ENCODE measurements around the gene CENPU. TPM values are rescaled to one million over a fixed set of nuclear protein-coding genes. Genes with fewer than 3 reads are reported as not detected.
A peak's percentile ranks its signal among the peaks of the same experiment; 100 is the strongest.

The CENPU gene
- total RNA-seq, 1 donor from 2014 or later: 229 TPM

GRCh38 chr4:184731056-184731455 is 2.8 kb downstream of the CENPU start:
- no peaks in the 10 kb centered on the region for H3K9me3 Mint-ChIP-seq

DNA sequence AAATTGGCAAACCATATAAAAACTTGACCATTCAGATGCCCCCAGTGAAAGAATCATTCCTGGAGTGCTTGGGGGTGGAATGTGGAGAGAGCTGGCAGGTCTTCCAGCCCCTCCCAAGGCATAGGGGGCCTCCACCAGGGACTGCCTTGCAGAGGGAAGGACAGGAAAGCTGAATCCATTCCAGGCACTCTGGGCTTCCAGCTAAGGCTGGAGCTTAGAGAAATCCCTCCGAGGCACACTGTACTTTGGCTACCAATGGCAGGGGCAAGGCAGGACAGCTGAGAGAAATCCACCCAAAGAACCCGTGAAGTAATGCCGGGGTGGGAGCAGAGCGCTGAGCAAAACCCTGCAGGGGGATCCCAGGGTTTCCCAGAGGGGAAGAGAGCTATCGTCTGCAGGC is 4.0 kb downstream of the CENPU start:
- Mint-ChIP-seq H3K9me3 (no peaks in the 10 kb centered on the region), H3K27me3 (ENCODE audit: insufficient read depth, low read depth) (peaks cover 3% of the 10 kb centered on the region), H3K36me3 (peaks cover 33% of the 10 kb centered on the region), H3K4me3 (no peak overlapping the region), H3K27ac (no peak overlapping the region), H3K4me1 (peaks cover 33% of the 10 kb centered on the region)
- H3K27me3 ChIP-seq: no peaks in the 10 kb centered on the region
- peaks cover 53% of the 10 kb centered on the region for H4K20me1 ChIP-seq (ENCODE audit: low read depth)
- H3K79me2 ChIP-seq (ENCODE audit: low read depth): peaks cover 88% of the 10 kb centered on the region
- no peaks in the 10 kb centered on the region for H3K9me3 ChIP-seq (ENCODE audit: low read depth)
- no peak overlapping the region for H2AFZ ChIP-seq (replicated peaks)
- no peak for TF ChIP-seq EZH2 (IDR thresholded peaks at IDR 0.05)
- TF ChIP-seq CTCF (IDR thresholded peaks at IDR 0.05): no peak
- TF ChIP-seq EZH2phosphoT487 (IDR thresholded peaks at IDR 0.05): no peak
- H3K4me1 ChIP-seq: peaks cover 31% of the 10 kb centered on the region
- no peak for DNase-seq (ENCODE audit: low spot score)
- H3K4me2 ChIP-seq: peak overlapping the region; percentile 91
- H3K27ac ChIP-seq: no peak overlapping the region
- no peak overlapping the region for H3K9ac ChIP-seq
- H3K4me3 ChIP-seq: no peak overlapping the region
- H3K36me3 ChIP-seq: peaks cover 27% of the 10 kb centered on the region
- peaks cover 4% of the 10 kb centered on the region for H3F3A ChIP-seq (ENCODE audit: low read depth)

More at GRCh38 chr4:184731056-184731455, 2.8 kb downstream of the CENPU start:
- Histone ChIP-seq H3K9ac (no peak overlapping the region), H3K4me1 (peaks cover 32% of the 10 kb centered on the region), H3F3A (ENCODE audit: low read depth) (peaks cover 4% of the 10 kb centered on the region), H3K36me3 (peaks cover 24% of the 10 kb centered on the region), H3K79me2 (ENCODE audit: low read depth) (peaks cover 77% of the 10 kb centered on the region), H3K27me3 (no peaks in the 10 kb centered on the region), H3K4me3 (peak overlapping the region; percentile 22), H3K9me3 (ENCODE audit: low read depth) (no peaks in the 10 kb centered on the region), H2AFZ (replicated peaks) (no peak overlapping the region), H4K20me1 (ENCODE audit: low read depth) (peaks cover 47% of the 10 kb centered on the region), H3K4me2 (peak overlapping the region; percentile 91), H3K27ac (no peak overlapping the region)
- Mint-ChIP-seq H3K4me1 (peaks cover 34% of the 10 kb centered on the region), H3K36me3 (peaks cover 29% of the 10 kb centered on the region), H3K4me3 (peak overlapping the region; percentile 97), H3K27ac (no peak overlapping the region), H3K27me3 (ENCODE audit: insufficient read depth, low read depth) (peaks cover 3% of the 10 kb centered on the region)
- no peak for TF ChIP-seq CTCF (IDR thresholded peaks at IDR 0.05)
- no peak for TF ChIP-seq EZH2 (IDR thresholded peaks at IDR 0.05)
- TF ChIP-seq EZH2phosphoT487 (IDR thresholded peaks at IDR 0.05): no peak
- DNase-seq (ENCODE audit: low spot score): peak; percentile 61

- Histone ChIP-seq H3K4me2 (no peak overlapping the region), H3K9me3 (ENCODE audit: low read depth) (no peaks in the 10 kb centered on the region), H3K9ac (no peak overlapping the region), H3K4me3 (no peak overlapping the region), H3K27me3 (no peaks in the 10 kb centered on the region), H4K20me1 (ENCODE audit: low read depth) (peaks cover 60% of the 10 kb centered on the region), H3K4me1 (peaks cover 25% of the 10 kb centered on the region), H3K36me3 (peaks cover 35% of the 10 kb centered on the region), H3F3A (ENCODE audit: low read depth) (peaks cover 4% of the 10 kb centered on the region), H3K79me2 (ENCODE audit: low read depth) (peaks cover 97% of the 10 kb centered on the region), H2AFZ (replicated peaks) (no peak overlapping the region), H3K27ac (no peak overlapping the region)
- DNase-seq (ENCODE audit: low spot score): no peak
- TF ChIP-seq CTCF (IDR thresholded peaks at IDR 0.05): no peak
- no peak for TF ChIP-seq EZH2 (IDR thresholded peaks at IDR 0.05)
- TF ChIP-seq EZH2phosphoT487 (IDR thresholded peaks at IDR 0.05): no peak
- H3K4me1 Mint-ChIP-seq: peaks cover 29% of the 10 kb centered on the region
- H3K9me3 Mint-ChIP-seq: no peaks in the 10 kb centered on the region
- no peak overlapping the region for H3K4me3 Mint-ChIP-seq
- H3K27me3 Mint-ChIP-seq (ENCODE audit: insufficient read depth, low read depth): peaks cover 3% of the 10 kb centered on the region
- H3K27ac Mint-ChIP-seq: no peak overlapping the region
- peaks cover 40% of the 10 kb centered on the region for H3K36me3 Mint-ChIP-seq
These were observed 5.0 kb downstream of the CENPU start for GRCh38 chr4:184728858-184729257.

Measured in neural progenitor cell (in vitro differentiated cells).